H1 (cell line): ENCODE results near the gene MMP13. TPM values are rescaled to one million over a fixed set of nuclear protein-coding genes. Genes with fewer than 3 reads are reported as not detected.

ENCODE experiments used
- CTCF ChIA-PET: fragments of 300-600 bp; sonication (Branson Sonifier 250); formaldehyde crosslinking; loops from one replicate; lab custom pipeline; 2021; ENCODE audit not compliant: partially characterized antibody; lab: Charles Lee
- POLR2A ChIA-PET: fragments of 300-600 bp; sonication (Branson Sonifier 250); formaldehyde crosslinking; loops from one replicate; lab custom pipeline; 2021; ENCODE audit warnings: inconsistent platforms; ENCODE audit not compliant: partially characterized antibody; lab: Charles Lee
- DNase-seq, 2 experiments: peaks; one replicate each; pipeline versions ENCODE4 v3.0.0 to v3.0.0-alpha.2; 2010 to 2022; ENCODE audit warnings: low spot score in 2 of 2, low read depth in 1 of 2, mixed read lengths in 1 of 2
- FAIRE-seq: peaks from 2 replicates; lab custom pipeline; 2011; peaks lifted over from hg19 to GRCh38; lab: Jason Lieb, UNC
- H2AFZ ChIP-seq: 2 replicates; pipeline ENCODE4 v1.8.1; 2012; ENCODE audit warnings: low read length, inconsistent platforms
- H2AK5ac ChIP-seq: 2 replicates; pipeline ENCODE4 v1.6.1; 2013; ENCODE audit warnings: low read depth, low read length
- H2BK120ac ChIP-seq: replicated peaks from 2 replicates; pipeline ENCODE3; 2013; ENCODE audit warnings: low read depth, low read length, inconsistent platforms
- H2BK12ac ChIP-seq: 2 replicates; pipeline ENCODE4 v1.6.1; 2013; ENCODE audit warnings: low read depth, low read length
- H2BK15ac ChIP-seq: 2 replicates; pipeline ENCODE4 v1.6.1; 2013; ENCODE audit warnings: low read length
- H2BK20ac ChIP-seq: 2 replicates; pipeline ENCODE4 v1.6.1; 2013; ENCODE audit warnings: low read length
- H2BK5ac ChIP-seq: 2 replicates; pipeline ENCODE4 v1.6.1; 2013; ENCODE audit warnings: low read depth, low read length
- H3K14ac ChIP-seq: 2 replicates; pipeline ENCODE4 v1.6.1; 2013; ENCODE audit warnings: inconsistent platforms; ENCODE audit not compliant: insufficient read length
- H3K18ac ChIP-seq: 2 replicates; pipeline ENCODE4 v1.6.1; 2013; ENCODE audit warnings: low read length; ENCODE audit errors: extremely low read depth
- H3K23ac ChIP-seq: 2 replicates; pipeline ENCODE4 v1.6.1; 2013; ENCODE audit warnings: inconsistent platforms; ENCODE audit not compliant: insufficient read length
- H3K23me2 ChIP-seq: 2 replicates; pipeline ENCODE4 v1.6.1; 2013; ENCODE audit warnings: low read depth, low read length
- H3K27ac ChIP-seq: 2 replicates; pipeline ENCODE4 v1.6.1; 2011; ENCODE audit warnings: low read depth, low read length, inconsistent platforms
- H3K27me3 ChIP-seq, 4 experiments: replicated peaks in 1 of 4; 1 replicate in 1 of 4; 2 replicates in 3 of 4; pipeline versions ENCODE4 v1.6.1 to v1.8.1; 2011 to 2013; ENCODE audit warnings: low read length in 3 of 4, mild to moderate bottlenecking in 3 of 4, inconsistent platforms in 2 of 4, mixed read lengths in 2 of 4, moderate library complexity in 1 of 4; ENCODE audit not compliant: control insufficient read depth in 3 of 4, insufficient read depth in 3 of 4; ENCODE audit errors: extremely low read depth in 1 of 4
- H3K36me3 ChIP-seq, 4 experiments: 2 replicates each; pipeline versions ENCODE4 v1.6.1 to v1.8.1; 2011 to 2013; ENCODE audit warnings: mild to moderate bottlenecking in 4 of 4, low read length in 3 of 4, moderate library complexity in 2 of 4, control low read depth in 1 of 4, inconsistent platforms in 1 of 4; ENCODE audit not compliant: insufficient read depth in 4 of 4, control insufficient read depth in 2 of 4
- H3K4ac ChIP-seq: replicated peaks from 2 replicates; pipeline ENCODE3; 2013; ENCODE audit warnings: low read length, low read depth, mixed read lengths, inconsistent platforms; ENCODE audit not compliant: insufficient read length
- H3K4me1 ChIP-seq, 4 experiments: replicated peaks in 1 of 4; 1 replicate in 1 of 4; 2 replicates in 3 of 4; pipeline versions ENCODE4 v1.6.1 to v1.8.1; 2011 to 2013; ENCODE audit warnings: low read length in 3 of 4, inconsistent platforms in 2 of 4, mixed read lengths in 1 of 4; ENCODE audit not compliant: insufficient read depth in 4 of 4, control insufficient read depth in 3 of 4
- H3K4me2 ChIP-seq, 2 experiments: 2 replicates each; pipeline versions ENCODE4 v1.6.1 to v1.8.1; 2011 to 2013; ENCODE audit warnings: low read depth in 2 of 2, low read length in 2 of 2, control low read depth in 1 of 2, inconsistent platforms in 1 of 2, mild to moderate bottlenecking in 1 of 2; ENCODE audit not compliant: insufficient read depth in 1 of 2
- H3K4me3 ChIP-seq, 4 experiments: fragments of 200-600, 300-600 bp in 1 of 4; sonication (generic), shearing (Covaris generic), sonication (Bioruptor Twin) in 1 of 4; 2 replicates each; pipeline versions ENCODE4 v1.5.1 to v1.8.1; 2011 to 2016; ENCODE audit warnings: low read length in 4 of 4, low read depth in 3 of 4, control low read depth in 2 of 4, inconsistent platforms in 2 of 4, mild to moderate bottlenecking in 2 of 4, mixed read lengths in 1 of 4, moderate library complexity in 1 of 4; ENCODE audit not compliant: insufficient read depth in 2 of 4; ENCODE audit errors: extremely low read depth in 1 of 4
- H3K56ac ChIP-seq: replicated peaks from 2 replicates; pipeline ENCODE3; 2013; ENCODE audit warnings: low read depth, mild to moderate bottlenecking, mixed read lengths, low read length, inconsistent platforms; ENCODE audit not compliant: insufficient read length
- H3K79me1 ChIP-seq: 2 replicates; pipeline ENCODE4 v1.6.1; 2013; ENCODE audit warnings: low read depth, low read length, control low read depth
- H3K79me2 ChIP-seq, 2 experiments: 2 replicates each; pipeline versions ENCODE4 v1.6.1 to v1.8.1; 2012 to 2013; ENCODE audit warnings: low read length in 2 of 2, mild to moderate bottlenecking in 2 of 2, inconsistent platforms in 1 of 2; ENCODE audit not compliant: insufficient read depth in 2 of 2, control insufficient read depth in 1 of 2
- H3K9ac ChIP-seq, 4 experiments: replicated peaks in 1 of 4; 1 replicate in 1 of 4; 2 replicates in 3 of 4; pipeline versions ENCODE4 v1.6.1 to v1.8.1; 2011 to 2013; ENCODE audit warnings: low read depth in 3 of 4, low read length in 3 of 4, control low read depth in 2 of 4, mild to moderate bottlenecking in 2 of 4, moderate library complexity in 2 of 4, inconsistent platforms in 1 of 4; ENCODE audit errors: extremely low read depth in 1 of 4
- H3K9me3 ChIP-seq, 2 experiments: 2 replicates each; pipeline versions ENCODE4 v1.6.1 to v1.8.1; 2012 to 2013; ENCODE audit warnings: mild to moderate bottlenecking in 2 of 2, moderate library complexity in 2 of 2, control low read depth in 1 of 2, inconsistent platforms in 1 of 2, low read depth in 1 of 2, low read length in 1 of 2, mixed read lengths in 1 of 2; ENCODE audit not compliant: insufficient read depth in 2 of 2
- H4K20me1 ChIP-seq, 2 experiments: replicated peaks in 1 of 2; 2 replicates each; pipeline versions ENCODE3 to v1.8.1; 2011 to 2013; ENCODE audit warnings: inconsistent platforms in 2 of 2, low read length in 2 of 2, mild to moderate bottlenecking in 1 of 2; ENCODE audit not compliant: insufficient read depth in 2 of 2, control insufficient read depth in 1 of 2
- H4K5ac ChIP-seq: 2 replicates; pipeline ENCODE4 v1.6.1; 2013; ENCODE audit warnings: low read length, low read depth, mixed read lengths, inconsistent platforms; ENCODE audit not compliant: insufficient read length
- H4K8ac ChIP-seq: 2 replicates; pipeline ENCODE4 v1.8.0; 2013; ENCODE audit warnings: mild to moderate bottlenecking, moderate library complexity, low read length, inconsistent platforms; ENCODE audit not compliant: insufficient read depth; ENCODE audit errors: extremely low read depth
- H4K91ac ChIP-seq: replicated peaks from 2 replicates; pipeline ENCODE3; 2013; ENCODE audit warnings: low read length, mixed read lengths, inconsistent platforms; ENCODE audit not compliant: insufficient read length
- BACH1 ChIP-seq: IDR thresholded peaks from 2 replicates; pipeline ENCODE4 v1.6.1; 2012; ENCODE audit warnings: low read length, improper control_type of control experiment
- BRCA1 ChIP-seq: IDR thresholded peaks from 2 replicates; pipeline ENCODE4 v1.6.1; 2012; ENCODE audit warnings: low read depth, low read length, improper control_type of control experiment
- CEBPB ChIP-seq: IDR thresholded peaks from 2 replicates; pipeline ENCODE4 v1.6.1; 2012; ENCODE audit warnings: low read depth, low read length
- FOSL1 ChIP-seq: IDR thresholded peaks from 2 replicates; pipeline ENCODE4 v1.6.1; 2011; ENCODE audit warnings: mild to moderate bottlenecking, low read depth, low read length, moderate library complexity; ENCODE audit not compliant: insufficient read depth
- JUND ChIP-seq: IDR thresholded peaks from 2 replicates; pipeline ENCODE4 v1.6.1; 2011; ENCODE audit warnings: mild to moderate bottlenecking, improper control_type of control experiment, low read length
- KDM5A ChIP-seq: fragments of 200-600 bp; IDR thresholded peaks from 2 replicates; pipeline ENCODE4 v1.7.1; 2012; ENCODE audit warnings: mild to moderate bottlenecking, low read length, inconsistent platforms, mixed read lengths
- RXRA ChIP-seq: IDR thresholded peaks from 2 replicates; pipeline ENCODE4 v1.6.1; 2011; ENCODE audit warnings: low read depth, mild to moderate bottlenecking, low read length, moderate library complexity; ENCODE audit not compliant: insufficient read depth
- ZNF274 ChIP-seq: IDR thresholded peaks from 2 replicates; pipeline ENCODE4 v1.7.0; 2012; ENCODE audit warnings: low read length, borderline replicate concordance; ENCODE audit errors: extremely low read depth
- WGBS, 2 experiments: shearing (Covaris generic) in 1 of 2; methylation state at CpG; one replicate each; pipeline versions ENCODE4 v1.1.6 to v1.1.7; 2013 to 2015; ENCODE audit warnings: low lambda C conversion rate in 2 of 2, mixed read lengths in 2 of 2, inconsistent platforms in 1 of 2, low coverage in 1 of 2, missing lambda C conversion rate in 1 of 2; ENCODE audit not compliant: insufficient replicate concordance in 2 of 2, insufficient coverage in 1 of 2, insufficient read length in 1 of 2; ENCODE audit errors: extremely low coverage in 1 of 2, missing lambda C conversion rate in 1 of 2; 5-methylcytosine and 5-hydroxymethylcytosine counted together
- polyA plus RNA-seq, 7 experiments: library from polyadenylated mRNA; depleted of rRNA in 3 of 7; stranded (reverse) in 5 of 7; unstranded in 2 of 7; fragments of >200 nt in 5 of 7; fragments of 200-250 nt in 2 of 7; gene quantifications; 1 replicate in 5 of 7; 2 replicates in 1 of 7; 4 replicates in 1 of 7; pipeline versions ENCODE4 v1.2.1 to v1.2.3, GENCODE V29; 2011 to 2013; ENCODE audit warnings: missing spikeins in 2 of 7, mixed read lengths in 2 of 7
- total RNA-seq: library from RNA; stranded (reverse); fragmentation: NEBNext Ultra II Directional; extraction: Animal tissue kit (Norgen Biotek cat#: 25700); gene quantifications from 2 replicates; pipeline ENCODE4 v1.2.1, GENCODE V29; 2021
- TF ChIP-seq, protein P1 (sequence below): IDR thresholded peaks from 2 replicates; pipeline ENCODE4 v1.6.1; 2012; ENCODE audit warnings: inconsistent platforms

MMP13 gene
- total and polyA plus RNA-seq, 2 of the 8 experiments (the other 6 are each of a cell fraction or from before 2014, with no cell fraction given) = not detected

DNA sequence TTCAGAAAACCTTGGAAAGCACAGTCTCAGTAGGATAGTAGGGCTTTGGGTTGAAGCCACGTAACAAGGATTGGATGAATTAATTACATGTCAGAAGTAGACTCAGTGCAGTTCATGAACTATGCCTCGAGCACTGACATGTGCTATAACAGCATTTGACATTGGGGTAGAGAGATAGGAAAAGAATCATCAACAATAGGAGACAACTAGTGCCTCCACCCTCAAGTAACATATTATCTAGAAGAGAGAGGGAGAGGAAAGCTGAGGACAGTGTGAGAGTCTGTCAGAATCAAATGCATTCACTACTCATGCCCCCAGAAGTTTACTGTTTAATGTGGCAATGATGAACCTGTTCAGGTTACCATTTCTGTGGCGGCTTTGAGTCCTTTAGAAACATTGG, 26.4 kb downstream of the MMP13 start:
- ChIA-PET POLR2A (interaction anchor here (0.6 kb wide), 1 partner anchor 82 kb away, joined by 4 read pairs; no protein-coding TSS in a partner anchor), CTCF (interaction anchor here (1.3 to 2.8 kb wide), 4 partner anchors 12 to 119 kb away, joined by 3 to 13 read pairs (median 8); no protein-coding TSS in a partner anchor)
- WGBS, 2 experiments = 93% methylated on average over 3 of the region's 3 CpGs; no CpG with 5 or more reads in 1 of the 2 experiments
- Histone ChIP-seq H3K4me3 (no peak overlapping the region), H3K9me3 (no peaks in the 10 kb centered on the region), H2BK15ac (no peak overlapping the region), H3K23ac (no peak overlapping the region), H2BK5ac (no peak overlapping the region), H2BK20ac (no peak overlapping the region), H3K36me3 (no peaks in the 10 kb centered on the region), H3K79me1 (no peaks in the 10 kb centered on the region), H4K5ac (no peak overlapping the region), H3K9ac (no peak overlapping the region), H4K91ac (no peak overlapping the region), H2AK5ac (no peak overlapping the region), H3K27ac (no peak overlapping the region), H3K56ac (no peak overlapping the region), H4K20me1 (no peaks in the 10 kb centered on the region), H2AFZ (no peak overlapping the region), H3K18ac (no peak overlapping the region), H3K14ac (no peak overlapping the region), H3K4me2 (no peak overlapping the region), H3K4me1 (no peaks in the 10 kb centered on the region), H3K79me2 (no peaks in the 10 kb centered on the region), H4K8ac (no peak overlapping the region), H2BK120ac (no peak overlapping the region), H2BK12ac (no peak overlapping the region), H3K4ac (no peak overlapping the region), H3K27me3 (no peaks in the 10 kb centered on the region), H3K23me2 (no peaks in the 10 kb centered on the region)
- DNase-seq (no peak), FAIRE-seq (no peak)
- TF ChIP-seq BRCA1 = no peak
- no peak for TF ChIP-seq ZNF274
- no peak for TF ChIP-seq RXRA
- TF ChIP-seq CEBPB = no peak
- no peak for TF ChIP-seq JUND
- no peak for TF ChIP-seq KDM5A
- TF ChIP-seq, protein P1, sequence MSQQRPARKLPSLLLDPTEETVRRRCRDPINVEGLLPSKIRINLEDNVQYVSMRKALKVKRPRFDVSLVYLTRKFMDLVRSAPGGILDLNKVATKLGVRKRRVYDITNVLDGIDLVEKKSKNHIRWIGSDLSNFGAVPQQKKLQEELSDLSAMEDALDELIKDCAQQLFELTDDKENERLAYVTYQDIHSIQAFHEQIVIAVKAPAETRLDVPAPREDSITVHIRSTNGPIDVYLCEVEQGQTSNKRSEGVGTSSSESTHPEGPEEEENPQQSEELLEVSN = no peak
- TF ChIP-seq BACH1 = no peak
- no peak for TF ChIP-seq FOSL1
